ENCODE measurements around the gene MAML3.

Gene MAML3

DNA sequence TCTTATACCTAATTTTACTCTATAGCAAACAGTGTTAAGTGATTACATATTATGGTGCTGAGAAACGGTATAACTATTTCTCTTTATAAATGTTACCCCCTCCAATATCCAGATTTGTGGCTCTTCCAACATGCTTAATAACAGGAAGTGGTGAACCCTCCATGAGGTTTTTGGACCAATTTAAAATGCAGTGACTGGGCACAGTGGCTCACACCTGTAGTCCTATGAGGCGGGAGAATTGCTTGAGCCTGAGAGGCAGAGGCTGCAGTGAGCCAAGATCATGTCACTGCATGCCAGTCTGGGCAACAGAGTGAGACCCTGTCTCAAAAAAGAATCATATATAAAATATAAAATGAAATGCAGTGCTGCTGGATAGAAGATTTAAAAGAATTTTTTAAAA, 351.1 kb downstream of the MAML3 start:
- Histone ChIP-seq H3K4me2 (ENCODE audit: insufficient read depth, low read length, poor library complexity, severe bottlenecking) (no peak overlapping the region), H3K27ac (replicated peaks; ENCODE audit: low read length) (no peak overlapping the region), H2BK15ac (ENCODE audit: low read length) (no peak overlapping the region), H3K4me3 (ENCODE audit: low read length in 2 of 2) (no peak overlapping the region), H3K36me3 (replicated peaks in 1 of 2; ENCODE audit: control insufficient read depth in 2 of 2, insufficient read depth in 2 of 2, low read length in 2 of 2) (no peaks in the 10 kb centered on the region), H3K9ac (ENCODE audit: low read depth, low read length, poor library complexity) (no peak overlapping the region), H3K4me1 (ENCODE audit: control insufficient read depth in 2 of 2, insufficient read depth in 1 of 2, low read depth in 1 of 2, low read length in 2 of 2) (peaks cover 12 to 23% of the 10 kb centered on the region in 2 donors), H3K9me3 (replicated peaks in 1 of 2; ENCODE audit: control insufficient read depth in 2 of 2, insufficient read depth in 1 of 2, low read depth in 1 of 2, low read length in 2 of 2) (no peaks in the 10 kb centered on the region), H3K14ac (ENCODE audit: low read length) (no peak overlapping the region), H4K91ac (ENCODE audit: low read depth, low read length, poor library complexity) (no peak overlapping the region), H2BK12ac (ENCODE audit: low read length) (no peak overlapping the region), H3K4ac (ENCODE audit: low read length) (no peak overlapping the region), H3K18ac (ENCODE audit: low read length) (no peak overlapping the region), H3K27me3 (ENCODE audit: control insufficient read depth in 3 of 3, insufficient read depth in 3 of 3, low read depth in 1 of 3, low read length in 3 of 3) (peaks cover 0 to 2% (median 0%) of the 10 kb centered on the region in 3 experiments), H4K8ac (ENCODE audit: low read depth, low read length) (no peak overlapping the region), H3K23ac (ENCODE audit: low read depth, low read length, poor library complexity) (no peak overlapping the region), H3K79me1 (ENCODE audit: low read depth, low read length) (no peaks in the 10 kb centered on the region), H2BK120ac (ENCODE audit: low read depth, low read length) (no peak overlapping the region), H2BK5ac (ENCODE audit: low read length) (no peak overlapping the region), H2AFZ (ENCODE audit: low read length) (no peak overlapping the region), H2AK5ac (ENCODE audit: low read depth, low read length) (no peak overlapping the region)
- no peak for DNase-seq (ENCODE audit: low spot score)
- no CpG with 5 or more reads among the region's 2 CpGs for WGBS, 2 donors (ENCODE audit: extremely low coverage in 2 of 2, insufficient read length in 2 of 2, insufficient replicate concordance in 1 of 2)

DNA sequence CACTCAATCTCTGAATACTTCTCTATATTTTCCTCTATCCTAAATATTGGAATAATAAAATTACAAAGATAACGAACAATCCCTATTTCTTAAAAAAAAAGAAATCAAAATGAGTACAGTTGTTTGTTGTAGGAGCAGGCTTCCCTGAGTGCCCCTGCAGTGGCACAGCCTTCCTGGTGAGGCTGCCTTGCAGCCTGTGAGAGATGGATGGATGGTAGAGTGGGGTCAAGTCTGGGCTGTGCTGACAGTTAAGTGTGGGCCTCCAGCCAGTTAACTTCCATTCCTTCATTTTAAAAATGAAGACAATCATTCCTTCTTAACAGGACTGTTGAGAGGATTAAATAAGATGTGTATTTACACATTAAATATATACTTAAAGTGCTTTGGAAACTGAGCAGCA, 351.5 kb downstream of the MAML3 start:
- Histone ChIP-seq H3K9me3 (replicated peaks in 1 of 2; ENCODE audit: control insufficient read depth in 2 of 2, insufficient read depth in 1 of 2, low read depth in 1 of 2, low read length in 2 of 2) (no peaks in the 10 kb centered on the region), H3K4me3 (ENCODE audit: low read length in 2 of 2) (no peak overlapping the region), H3K9ac (ENCODE audit: low read depth, low read length, poor library complexity) (no peak overlapping the region), H3K4me2 (ENCODE audit: insufficient read depth, low read length, poor library complexity, severe bottlenecking) (no peak overlapping the region), H2AFZ (ENCODE audit: low read length) (no peak overlapping the region), H2AK5ac (ENCODE audit: low read depth, low read length) (no peak overlapping the region), H2BK12ac (ENCODE audit: low read length) (no peak overlapping the region), H3K36me3 (replicated peaks in 1 of 2; ENCODE audit: control insufficient read depth in 2 of 2, insufficient read depth in 2 of 2, low read length in 2 of 2) (no peaks in the 10 kb centered on the region), H3K27me3 (ENCODE audit: control insufficient read depth in 3 of 3, insufficient read depth in 3 of 3, low read depth in 1 of 3, low read length in 3 of 3) (peaks cover 0 to 2% (median 0%) of the 10 kb centered on the region in 3 experiments), H3K14ac (ENCODE audit: low read length) (no peak overlapping the region), H3K18ac (ENCODE audit: low read length) (no peak overlapping the region), H4K8ac (ENCODE audit: low read depth, low read length) (no peak overlapping the region), H3K4me1 (ENCODE audit: control insufficient read depth in 2 of 2, insufficient read depth in 1 of 2, low read depth in 1 of 2, low read length in 2 of 2) (peaks cover 12 to 24% of the 10 kb centered on the region in 2 donors), H3K27ac (replicated peaks; ENCODE audit: low read length) (no peak overlapping the region), H2BK120ac (ENCODE audit: low read depth, low read length) (no peak overlapping the region), H2BK15ac (ENCODE audit: low read length) (no peak overlapping the region), H3K4ac (ENCODE audit: low read length) (no peak overlapping the region), H3K79me1 (ENCODE audit: low read depth, low read length) (no peaks in the 10 kb centered on the region), H2BK5ac (ENCODE audit: low read length) (no peak overlapping the region), H4K91ac (ENCODE audit: low read depth, low read length, poor library complexity) (no peak overlapping the region), H3K23ac (ENCODE audit: low read depth, low read length, poor library complexity) (no peak overlapping the region)
- WGBS, 2 donors (ENCODE audit: extremely low coverage in 2 of 2, insufficient read length in 2 of 2, insufficient replicate concordance in 1 of 2), result no CpG with 5 or more reads among the region's 1 CpG
- DNase-seq (ENCODE audit: low spot score), result no peak

- WGBS, 2 donors (ENCODE audit: extremely low coverage in 2 of 2, insufficient read length in 2 of 2, insufficient replicate concordance in 1 of 2), result no CpG with 5 or more reads among the region's 6 CpGs
- no peaks in the 10 kb centered on the region for H3K79me1 ChIP-seq (ENCODE audit: low read depth, low read length)
- no peak overlapping the region for H3K27ac ChIP-seq (replicated peaks; ENCODE audit: low read length)
- no peaks in the 10 kb centered on the region for H3K36me3 ChIP-seq (replicated peaks in 1 of 2; ENCODE audit: control insufficient read depth in 2 of 2, insufficient read depth in 2 of 2, low read length in 2 of 2)
- H4K91ac ChIP-seq (ENCODE audit: low read depth, low read length, poor library complexity), result no peak overlapping the region
- H2BK12ac ChIP-seq (ENCODE audit: low read length), result no peak overlapping the region
- peaks cover 11 to 29% of the 10 kb centered on the region in 2 donors for H3K4me1 ChIP-seq (ENCODE audit: control insufficient read depth in 2 of 2, insufficient read depth in 1 of 2, low read depth in 1 of 2, low read length in 2 of 2)
- H3K14ac ChIP-seq (ENCODE audit: low read length), result no peak overlapping the region
- H3K4ac ChIP-seq (ENCODE audit: low read length), result no peak overlapping the region
- no peak overlapping the region for H3K4me3 ChIP-seq (ENCODE audit: low read length in 2 of 2)
- H2BK5ac ChIP-seq (ENCODE audit: low read length), result no peak overlapping the region
- H3K18ac ChIP-seq (ENCODE audit: low read length), result peak overlapping the region; percentile 46
- H2BK120ac ChIP-seq (ENCODE audit: low read depth, low read length), result no peak overlapping the region
- no peak overlapping the region for H2AFZ ChIP-seq (ENCODE audit: low read length)
- H3K9me3 ChIP-seq (replicated peaks in 1 of 2; ENCODE audit: control insufficient read depth in 2 of 2, insufficient read depth in 1 of 2, low read depth in 1 of 2, low read length in 2 of 2), result peaks cover 0 to 2% of the 10 kb centered on the region in 2 donors
- peaks cover 0 to 2% (median 0%) of the 10 kb centered on the region in 3 experiments for H3K27me3 ChIP-seq (ENCODE audit: control insufficient read depth in 3 of 3, insufficient read depth in 3 of 3, low read depth in 1 of 3, low read length in 3 of 3)
- no peak overlapping the region for H4K8ac ChIP-seq (ENCODE audit: low read depth, low read length)
- H2AK5ac ChIP-seq (ENCODE audit: low read depth, low read length), result no peak overlapping the region
- H3K23ac ChIP-seq (ENCODE audit: low read depth, low read length, poor library complexity), result no peak overlapping the region
- H2BK15ac ChIP-seq (ENCODE audit: low read length), result no peak overlapping the region
- no peak overlapping the region for H3K9ac ChIP-seq (ENCODE audit: low read depth, low read length, poor library complexity)
- no peak overlapping the region for H3K4me2 ChIP-seq (ENCODE audit: insufficient read depth, low read length, poor library complexity, severe bottlenecking)
- DNase-seq (ENCODE audit: low spot score), result no peak
Observed at GRCh38 chr4:139801895-139802294, 352.1 kb downstream of the MAML3 start.

DNA sequence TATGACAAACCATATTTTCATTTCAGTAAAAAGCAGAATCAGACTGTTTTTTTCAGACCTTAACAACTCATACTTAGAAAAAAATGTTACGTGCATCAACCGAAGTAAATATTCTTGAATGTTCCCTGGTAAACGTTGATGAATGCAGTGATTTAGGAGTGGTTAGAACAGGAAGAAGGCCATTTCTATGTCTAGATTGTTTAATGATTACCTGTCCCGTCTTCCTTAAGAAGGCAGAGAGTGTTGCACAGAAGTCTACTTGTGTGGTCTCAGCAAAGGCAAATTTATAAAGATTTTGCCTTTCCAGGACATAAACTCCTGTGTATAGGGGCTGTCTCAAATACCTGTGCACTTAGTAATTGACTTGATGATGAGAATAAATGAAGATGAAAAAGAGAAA, 353.9 kb downstream of the MAML3 start:
- H3K27ac ChIP-seq (replicated peaks; ENCODE audit: low read length), result no peak overlapping the region
- DNase-seq (ENCODE audit: low spot score), result no peak
- no peak overlapping the region for H3K4me2 ChIP-seq (ENCODE audit: insufficient read depth, low read length, poor library complexity, severe bottlenecking)
- H2AK5ac ChIP-seq (ENCODE audit: low read depth, low read length), result no peak overlapping the region
- no peak overlapping the region for H3K18ac ChIP-seq (ENCODE audit: low read length)
- H2BK120ac ChIP-seq (ENCODE audit: low read depth, low read length), result no peak overlapping the region
- H4K8ac ChIP-seq (ENCODE audit: low read depth, low read length), result no peak overlapping the region
- peaks cover 0 to 2% (median 0%) of the 10 kb centered on the region in 3 experiments for H3K27me3 ChIP-seq (ENCODE audit: control insufficient read depth in 3 of 3, insufficient read depth in 3 of 3, low read depth in 1 of 3, low read length in 3 of 3)
- no peak overlapping the region for H3K9ac ChIP-seq (ENCODE audit: low read depth, low read length, poor library complexity)
- peaks cover 11 to 29% of the 10 kb centered on the region in 2 donors for H3K4me1 ChIP-seq (ENCODE audit: control insufficient read depth in 2 of 2, insufficient read depth in 1 of 2, low read depth in 1 of 2, low read length in 2 of 2)
- no peak overlapping the region for H3K4me3 ChIP-seq (ENCODE audit: low read length in 2 of 2)
- H2BK15ac ChIP-seq (ENCODE audit: low read length), result no peak overlapping the region
- H2BK5ac ChIP-seq (ENCODE audit: low read length), result no peak overlapping the region
- H3K23ac ChIP-seq (ENCODE audit: low read depth, low read length, poor library complexity), result no peak overlapping the region
- H2AFZ ChIP-seq (ENCODE audit: low read length), result no peak overlapping the region
- H3K4ac ChIP-seq (ENCODE audit: low read length), result no peak overlapping the region
- H4K91ac ChIP-seq (ENCODE audit: low read depth, low read length, poor library complexity), result no peak overlapping the region
- no peaks in the 10 kb centered on the region for H3K79me1 ChIP-seq (ENCODE audit: low read depth, low read length)
- no peak overlapping the region for H3K14ac ChIP-seq (ENCODE audit: low read length)
- H3K9me3 ChIP-seq (replicated peaks in 1 of 2; ENCODE audit: control insufficient read depth in 2 of 2, insufficient read depth in 1 of 2, low read depth in 1 of 2, low read length in 2 of 2), result peaks cover 2 to 3% of the 10 kb centered on the region in 2 donors
- H3K36me3 ChIP-seq (replicated peaks in 1 of 2; ENCODE audit: control insufficient read depth in 2 of 2, insufficient read depth in 2 of 2, low read length in 2 of 2), result no peaks in the 10 kb centered on the region
- no peak overlapping the region for H2BK12ac ChIP-seq (ENCODE audit: low read length)
- no CpG with 5 or more reads among the region's 4 CpGs for WGBS, 2 donors (ENCODE audit: extremely low coverage in 2 of 2, insufficient read length in 2 of 2, insufficient replicate concordance in 1 of 2)
